WI38 (cell line): ENCODE results near the gene SLC14A1.

Source experiments
- H3K4me3 ChIP-seq: 2 replicates; pipeline ENCODE4 v1.5.1; 2011; ENCODE audit warnings: low read depth, mild to moderate bottlenecking, control low read depth, low read length
- TF ChIP-seq, protein P1 (sequence below): IDR thresholded peaks from 2 replicates; pipeline ENCODE4 v1.5.1; 2012; ENCODE audit warnings: low read depth, mild to moderate bottlenecking, control low read depth, low read length

The SLC14A1 gene

GRCh38 chr18:45733535-45733934 lies 9.6 kb downstream of the SLC14A1 start:
- H3K4me3 ChIP-seq = no peak overlapping the region
- TF ChIP-seq, protein P1, sequence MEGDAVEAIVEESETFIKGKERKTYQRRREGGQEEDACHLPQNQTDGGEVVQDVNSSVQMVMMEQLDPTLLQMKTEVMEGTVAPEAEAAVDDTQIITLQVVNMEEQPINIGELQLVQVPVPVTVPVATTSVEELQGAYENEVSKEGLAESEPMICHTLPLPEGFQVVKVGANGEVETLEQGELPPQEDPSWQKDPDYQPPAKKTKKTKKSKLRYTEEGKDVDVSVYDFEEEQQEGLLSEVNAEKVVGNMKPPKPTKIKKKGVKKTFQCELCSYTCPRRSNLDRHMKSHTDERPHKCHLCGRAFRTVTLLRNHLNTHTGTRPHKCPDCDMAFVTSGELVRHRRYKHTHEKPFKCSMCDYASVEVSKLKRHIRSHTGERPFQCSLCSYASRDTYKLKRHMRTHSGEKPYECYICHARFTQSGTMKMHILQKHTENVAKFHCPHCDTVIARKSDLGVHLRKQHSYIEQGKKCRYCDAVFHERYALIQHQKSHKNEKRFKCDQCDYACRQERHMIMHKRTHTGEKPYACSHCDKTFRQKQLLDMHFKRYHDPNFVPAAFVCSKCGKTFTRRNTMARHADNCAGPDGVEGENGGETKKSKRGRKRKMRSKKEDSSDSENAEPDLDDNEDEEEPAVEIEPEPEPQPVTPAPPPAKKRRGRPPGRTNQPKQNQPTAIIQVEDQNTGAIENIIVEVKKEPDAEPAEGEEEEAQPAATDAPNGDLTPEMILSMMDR = no peak

DNA sequence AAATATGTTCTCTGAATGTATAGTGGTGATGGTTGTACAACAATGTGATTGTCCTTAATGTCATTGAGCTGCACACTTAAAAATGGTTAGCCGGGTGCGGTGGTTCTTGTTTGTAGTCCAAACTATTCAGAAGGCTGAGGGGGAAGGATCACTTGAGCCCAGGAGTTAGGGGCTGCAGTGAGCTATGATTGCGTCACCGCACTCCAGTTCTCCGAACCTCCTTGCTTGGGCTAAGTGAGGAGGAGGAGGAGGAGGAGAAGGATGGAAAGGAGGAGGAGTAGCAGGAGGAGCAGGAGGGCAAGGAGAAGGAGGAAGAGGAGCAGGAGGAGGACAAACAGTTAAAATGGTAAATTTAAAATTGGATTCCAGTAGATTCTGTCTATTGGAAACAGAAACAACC lies 10.5 kb downstream of the SLC14A1 start:
- TF ChIP-seq, protein P1 = no peak
- no peak overlapping the region for H3K4me3 ChIP-seq

GRCh38 chr18:45734944-45735343 lies 11.0 kb downstream of the SLC14A1 start:
- no peak overlapping the region for H3K4me3 ChIP-seq
- TF ChIP-seq, protein P1 = no peak

- TF ChIP-seq, protein P1 = no peak
- H3K4me3 ChIP-seq = no peak overlapping the region
Observed at GRCh38 chr18:45738660-45739059, 14.7 kb downstream of the SLC14A1 start.

DNA sequence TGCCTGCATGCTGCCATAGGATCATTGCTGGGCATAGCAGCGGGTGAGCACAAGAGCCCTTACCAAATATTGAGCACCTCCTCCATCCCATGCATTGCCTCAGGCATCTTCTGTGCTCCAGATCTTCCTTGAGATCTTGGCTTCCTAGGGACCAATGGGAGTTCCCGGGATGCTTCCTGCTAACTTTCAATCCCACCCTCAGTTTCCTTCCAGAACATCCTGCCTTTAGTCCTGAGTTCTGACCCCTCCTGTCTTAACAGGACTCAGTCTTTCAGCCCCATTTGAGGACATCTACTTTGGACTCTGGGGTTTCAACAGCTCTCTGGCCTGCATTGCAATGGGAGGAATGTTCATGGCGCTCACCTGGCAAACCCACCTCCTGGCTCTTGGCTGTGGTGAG lies 15.3 kb downstream of the SLC14A1 start:
- TF ChIP-seq, protein P1 = no peak
- H3K4me3 ChIP-seq = no peak overlapping the region

GRCh38 chr18:45739848-45740247 lies 15.9 kb downstream of the SLC14A1 start:
- H3K4me3 ChIP-seq = no peak overlapping the region
- TF ChIP-seq, protein P1 = no peak

- H3K4me3 ChIP-seq = no peak overlapping the region
- TF ChIP-seq, protein P1 = no peak
Observed at GRCh38 chr18:45741056-45741455, 17.1 kb downstream of the SLC14A1 start.
